Prostate gland (tissue), 2 donors: ENCODE measurements around the gene TMEM181.

Experiments
- CTCF ChIP-seq, 4 experiments: fragments of 200-600 bp in 2 of 4; fragments of 450-650 bp in 2 of 4; sonication (generic) in 2 of 4; IDR thresholded peaks; 1 replicate in 3 of 4; 2 replicates in 1 of 4; pipeline ENCODE4 v1.5.1; 2016 to 2019; ENCODE audit warnings: antibody characterized with exemption in 4 of 4, mild to moderate bottlenecking in 2 of 4, moderate library complexity in 2 of 4
- POLR2AphosphoS5 ChIP-seq: sonication (generic); formaldehyde crosslinking; IDR thresholded peaks from one replicate; pipeline ENCODE4 v1.6.1; 2017; ENCODE audit warnings: antibody characterized with exemption

GRCh38 chr6:158604048-158604406 lies 44.1 kb downstream of the TMEM181 start:
- TF ChIP-seq CTCF (IDR thresholded peaks at IDR 0.05) (no peak), POLR2AphosphoS5 (no peak)
